Measurements from ENCODE around the gene FAM237B.

The FAM237B gene

GRCh38 chr7:90290244-90291113 is 30.6 kb downstream of the FAM237B start:
- no peak for DNase-seq (ENCODE audit: low read depth in 2 of 2)

GRCh38 chr7:90288154-90288553 is 33.0 kb downstream of the FAM237B start:
- no peak for DNase-seq (ENCODE audit: low read depth in 2 of 2)

GRCh38 chr7:90276033-90276728 is 44.9 kb downstream of the FAM237B start:
- no peak for DNase-seq (ENCODE audit: low read depth in 2 of 2)

- no peak for DNase-seq (ENCODE audit: low read depth in 2 of 2)
These were observed 46.9 kb downstream of the FAM237B start for GRCh38 chr7:90274161-90274560.

- DNase-seq (ENCODE audit: low read depth in 2 of 2) = no peak
These were observed 48.9 kb downstream of the FAM237B start for GRCh38 chr7:90272242-90272641.

- DNase-seq (ENCODE audit: low read depth in 2 of 2) = peak; percentile 62 to 70
These were observed 49.4 kb downstream of the FAM237B start for GRCh38 chr7:90271753-90272152.

- no peak for DNase-seq (ENCODE audit: low read depth in 2 of 2)
These were observed 50.5 kb downstream of the FAM237B start for GRCh38 chr7:90270431-90271178.

- no peak for DNase-seq (ENCODE audit: low read depth in 2 of 2)
These were observed 51.9 kb downstream of the FAM237B start for GRCh38 chr7:90269163-90269562.

- no peak for DNase-seq (ENCODE audit: low read depth in 2 of 2)
These were observed 53.7 kb downstream of the FAM237B start for GRCh38 chr7:90267263-90267858.

GRCh38 chr7:90266808-90267207 is 54.3 kb downstream of the FAM237B start:
- peak; percentile 66 to 70 for DNase-seq (ENCODE audit: low read depth in 2 of 2)

Measured in fibroblast of skin of left biceps (primary cell).